OCI-LY7 (cell line): ENCODE measurements around the gene RNF41. TPM values are rescaled to one million over a fixed set of nuclear protein-coding genes. Genes with fewer than 3 reads are reported as not detected.

Experiments
- BruUV-seq: library from RNA; stranded (reverse); fragments of 400-500 nt; replicated peaks from 2 replicates; lab custom pipeline; 2021; lab: Mats Ljungman, UMichigan
- CTCF ChIA-PET: fragments of 300-600 bp; sonication (Branson Sonifier 250); formaldehyde crosslinking; loops from one replicate; lab custom pipeline; 2022; ENCODE audit warnings: antibody characterized with exemption; ENCODE audit not compliant: unreplicated experiment; lab: Charles Lee
- POLR2A ChIA-PET: fragments of 300-600 bp; sonication (Branson Sonifier 250); formaldehyde crosslinking; loops from one replicate; lab custom pipeline; 2022; ENCODE audit warnings: antibody characterized with exemption; lab: Charles Lee
- DNase-seq: peaks from one replicate; pipeline ENCODE4 v3.0.0-alpha.2; 2015; ENCODE audit warnings: low spot score
- H2AFZ ChIP-seq: fragments of 200-600 bp; sonication (generic), shearing (Covaris generic); 2 replicates; pipeline ENCODE4 v1.6.1; 2014; ENCODE audit warnings: mild to moderate bottlenecking, antibody characterized with exemption, low read length, moderate library complexity
- H3K27ac ChIP-seq: fragments of 200-600 bp; sonication (generic); 2 replicates; pipeline ENCODE4 v1.5.1; 2014; ENCODE audit warnings: mixed run types, low read depth, mild to moderate bottlenecking, moderate library complexity, low read length, inconsistent platforms; ENCODE audit not compliant: poor library complexity, severe bottlenecking
- H3K36me3 ChIP-seq: fragments of 200-600 bp; sonication (generic); 2 replicates; pipeline ENCODE4 v1.6.1; 2014; ENCODE audit warnings: mild to moderate bottlenecking, antibody characterized with exemption, low read length, moderate library complexity, mixed read lengths; ENCODE audit not compliant: insufficient read depth
- H3K4me1 ChIP-seq: fragments of 200-600 bp; sonication (generic); 2 replicates; pipeline ENCODE4 v1.5.1; 2014; ENCODE audit warnings: mild to moderate bottlenecking, low read length; ENCODE audit not compliant: insufficient read depth, poor library complexity, severe bottlenecking
- H3K4me2 ChIP-seq: fragments of 200-600 bp; sonication (generic); 2 replicates; pipeline ENCODE4 v1.6.1; 2014; ENCODE audit warnings: mild to moderate bottlenecking, low read length
- H3K4me3 ChIP-seq: fragments of 200-600 bp; sonication (generic); 2 replicates; pipeline ENCODE4 v1.5.1; 2014; ENCODE audit warnings: mild to moderate bottlenecking, low read depth, low read length; ENCODE audit not compliant: poor library complexity, severe bottlenecking
- H3K79me2 ChIP-seq: fragments of 200-600 bp; sonication (generic); 2 replicates; pipeline ENCODE4 v1.6.1; 2016; ENCODE audit warnings: low read depth, mild to moderate bottlenecking, low read length, moderate library complexity, mixed read lengths; ENCODE audit not compliant: insufficient read depth
- H3K9me2 ChIP-seq: fragments of 200-600 bp; sonication (generic); 2 replicates; pipeline ENCODE4 v1.6.1; 2016; ENCODE audit warnings: mild to moderate bottlenecking, low read length, mixed read lengths; ENCODE audit not compliant: insufficient read depth
- H3K9me3 ChIP-seq: fragments of 200-600 bp; sonication (generic); 2 replicates; pipeline ENCODE4 v1.6.1; 2014; ENCODE audit warnings: mild to moderate bottlenecking, mixed run types, low read length, mixed read lengths
- H4K20me1 ChIP-seq: fragments of 200-600 bp; sonication (generic); 2 replicates; pipeline ENCODE4 v1.6.1; 2014; ENCODE audit warnings: mild to moderate bottlenecking, antibody characterized with exemption, low read length, moderate library complexity, mixed read lengths; ENCODE audit not compliant: insufficient read depth
- EZH2phosphoT487 ChIP-seq: fragments of 200-600 bp; sonication (generic); IDR thresholded peaks from 2 replicates; pipeline ENCODE4 v1.6.1; 2018; ENCODE audit warnings: low read depth, borderline replicate concordance, mild to moderate bottlenecking, mixed run types, antibody characterized with exemption, low read length, moderate library complexity, mixed read lengths
- intact Hi-C: fragments of 100-400 bp; cut with micrococcal nuclease; formaldehyde crosslinking; loops from one replicate; pipeline ENCODE4 v1.10.0; 2022; ENCODE audit not compliant: unreplicated experiment
- total RNA-seq, 2 experiments: library from RNA; depleted of rRNA in 1 of 2; stranded (reverse); fragments of >200 nt in 1 of 2; shearing (Covaris generic) in 1 of 2; gene quantifications; 2 replicates each; pipeline ENCODE4 v1.2.3, GENCODE V29; 2014 to 2022
- TF ChIP-seq, protein P1 (sequence below): fragments of 200-600 bp; sonication (generic); conservative IDR thresholded peaks from 2 replicates; pipeline ENCODE4 v1.5.1; 2014; ENCODE audit warnings: mild to moderate bottlenecking, antibody characterized with exemption, low read length, moderate library complexity, mixed read lengths

The RNF41 gene
- total RNA-seq, 2 experiments from 2014 or later = 43.7 to 76.1 TPM

DNA sequence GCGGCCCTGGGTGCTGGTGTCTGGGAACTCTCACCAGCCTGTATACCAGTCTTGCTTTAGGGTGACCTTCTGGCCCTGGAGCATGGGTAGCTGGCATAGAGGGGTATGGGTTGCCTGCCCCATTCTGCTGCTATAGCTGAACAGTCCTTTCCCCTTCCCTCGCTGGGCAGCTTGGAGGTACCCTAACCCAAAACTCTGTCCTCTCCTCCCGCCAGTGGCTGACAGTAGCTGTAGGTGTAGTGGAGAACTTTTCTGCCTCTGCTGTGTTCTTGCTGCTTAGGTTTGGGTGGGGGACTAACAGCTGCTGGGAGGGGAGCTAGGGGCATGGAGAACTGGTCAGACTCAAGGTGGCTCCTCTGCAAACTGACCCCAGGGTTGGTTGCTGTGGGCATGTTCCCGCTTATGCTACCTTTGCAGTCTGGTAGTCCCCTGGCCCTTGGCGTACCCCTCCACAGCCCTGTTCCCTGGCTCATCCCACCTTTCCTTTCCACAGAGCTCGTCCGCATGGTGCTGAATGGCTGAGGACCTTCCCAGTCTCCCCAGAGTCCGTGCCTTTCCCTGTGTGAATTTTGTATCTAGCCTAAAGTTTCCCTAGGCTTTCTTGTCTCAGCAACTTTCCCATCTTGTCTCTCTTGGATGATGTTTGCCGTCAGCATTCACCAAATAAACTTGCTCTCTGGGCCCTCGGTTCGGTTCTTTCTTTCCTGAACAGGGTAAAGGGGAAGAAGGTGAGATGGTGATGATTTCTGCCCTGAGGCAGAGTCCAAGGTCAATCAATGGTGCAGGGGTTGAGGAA, 60.6 kb downstream of the RNF41 start:
- intact Hi-C loops = no loop called here
- Histone ChIP-seq H3K4me1 (peaks cover 32% of the 10 kb centered on the region), H4K20me1 (peaks cover 9% of the 10 kb centered on the region; the same call in 1 of the 2 replicates), H3K4me2 (peak overlapping the region; percentile 98), H3K27ac (peak overlapping the region; percentile 68), H3K79me2 (peaks cover 30% of the 10 kb centered on the region), H3K9me3 (no peaks in the 10 kb centered on the region), H3K4me3 (peak overlapping the region; percentile 98), H2AFZ (no peak overlapping the region), H3K36me3 (peaks cover 75% of the 10 kb centered on the region), H3K9me2 (no peaks in the 10 kb centered on the region)
- CTCF ChIA-PET = interaction anchor here (0.7 to 1.1 kb wide), 2 partner anchors 29 to 43 kb away, joined by 4 to 5 read pairs; partner anchors contain the start of gene ZC3H10
- DNase-seq = no peak
- POLR2A ChIA-PET = interaction anchor here (0.8 to 1.9 kb wide), 4 partner anchors 15 to 44 kb away, joined by 3 to 4 read pairs (median 3); no protein-coding TSS in a partner anchor
- BruUV-seq = no TSS peak
- TF ChIP-seq, protein P1, sequence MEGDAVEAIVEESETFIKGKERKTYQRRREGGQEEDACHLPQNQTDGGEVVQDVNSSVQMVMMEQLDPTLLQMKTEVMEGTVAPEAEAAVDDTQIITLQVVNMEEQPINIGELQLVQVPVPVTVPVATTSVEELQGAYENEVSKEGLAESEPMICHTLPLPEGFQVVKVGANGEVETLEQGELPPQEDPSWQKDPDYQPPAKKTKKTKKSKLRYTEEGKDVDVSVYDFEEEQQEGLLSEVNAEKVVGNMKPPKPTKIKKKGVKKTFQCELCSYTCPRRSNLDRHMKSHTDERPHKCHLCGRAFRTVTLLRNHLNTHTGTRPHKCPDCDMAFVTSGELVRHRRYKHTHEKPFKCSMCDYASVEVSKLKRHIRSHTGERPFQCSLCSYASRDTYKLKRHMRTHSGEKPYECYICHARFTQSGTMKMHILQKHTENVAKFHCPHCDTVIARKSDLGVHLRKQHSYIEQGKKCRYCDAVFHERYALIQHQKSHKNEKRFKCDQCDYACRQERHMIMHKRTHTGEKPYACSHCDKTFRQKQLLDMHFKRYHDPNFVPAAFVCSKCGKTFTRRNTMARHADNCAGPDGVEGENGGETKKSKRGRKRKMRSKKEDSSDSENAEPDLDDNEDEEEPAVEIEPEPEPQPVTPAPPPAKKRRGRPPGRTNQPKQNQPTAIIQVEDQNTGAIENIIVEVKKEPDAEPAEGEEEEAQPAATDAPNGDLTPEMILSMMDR = no peak
- TF ChIP-seq EZH2phosphoT487 = no peak

DNA sequence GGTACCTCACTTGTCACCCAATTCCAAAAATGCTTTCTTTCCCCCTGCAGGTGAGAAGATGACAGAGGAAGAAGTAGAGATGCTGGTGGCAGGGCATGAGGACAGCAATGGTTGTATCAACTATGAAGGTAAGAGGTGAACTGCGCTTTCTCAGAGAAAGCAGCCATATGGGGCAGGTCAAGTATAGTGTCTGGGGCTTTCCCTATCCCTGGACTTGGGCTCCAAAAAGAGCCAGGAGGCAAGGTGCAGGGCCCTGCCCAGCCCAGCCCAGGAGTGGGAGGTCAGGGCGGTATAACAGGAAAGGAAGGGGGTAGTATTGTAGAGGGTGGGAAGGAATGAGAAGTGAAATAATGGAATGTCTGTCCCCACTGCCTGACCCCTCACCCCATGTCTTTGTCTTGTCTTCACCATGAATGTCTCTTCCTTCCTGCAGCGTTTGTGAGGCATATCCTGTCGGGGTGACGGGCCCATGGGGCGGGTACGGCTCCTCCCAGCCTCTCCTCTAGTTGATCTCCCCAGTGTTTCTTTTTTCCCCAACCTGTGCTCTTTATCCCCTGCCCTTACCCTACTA, 61.4 kb downstream of the RNF41 start:
- Histone ChIP-seq H4K20me1 (peaks cover 9% of the 10 kb centered on the region; the same call in 1 of the 2 replicates), H3K9me3 (no peaks in the 10 kb centered on the region), H3K79me2 (peaks cover 30% of the 10 kb centered on the region), H3K27ac (peak overlapping the region; percentile 68), H3K4me2 (peak overlapping the region; percentile 98), H3K4me1 (peaks cover 32% of the 10 kb centered on the region), H2AFZ (no peak overlapping the region), H3K36me3 (peaks cover 74% of the 10 kb centered on the region), H3K4me3 (peak overlapping the region; percentile 98), H3K9me2 (no peaks in the 10 kb centered on the region)
- no peak for TF ChIP-seq EZH2phosphoT487
- TF ChIP-seq, protein P1 = no peak
- DNase-seq = peak; percentile 28
- POLR2A ChIA-PET = interaction anchor here (0.8 to 1.1 kb wide), 2 partner anchors 16 to 43 kb away, joined by 3 read pairs; no protein-coding TSS in a partner anchor
- no TSS peak for BruUV-seq
- intact Hi-C loops = no loop called here
- CTCF ChIA-PET = no interaction called here
